MM.1S (cell line): Measurements from ENCODE around the gene ADARB2.

Experiments
- EZH2 ChIP-seq: fragments of 300-600 bp; sonication (generic); optimal IDR thresholded peaks from 2 replicates; pipeline ENCODE3; 2017; ENCODE audit warnings: low read depth, mild to moderate bottlenecking, antibody characterized with exemption, low read length, mixed read lengths
- EZH2phosphoT487 ChIP-seq: fragments of 300-600 bp; sonication (generic); IDR thresholded peaks from 2 replicates; pipeline ENCODE4 v1.6.1; 2018; ENCODE audit warnings: antibody characterized with exemption, low read length
- TF ChIP-seq, protein P1 (sequence below): fragments of 300-600 bp; sonication (generic); IDR thresholded peaks from 2 replicates; pipeline ENCODE4 v1.5.1; 2016; ENCODE audit warnings: antibody characterized with exemption, low read length, mixed read lengths

DNA sequence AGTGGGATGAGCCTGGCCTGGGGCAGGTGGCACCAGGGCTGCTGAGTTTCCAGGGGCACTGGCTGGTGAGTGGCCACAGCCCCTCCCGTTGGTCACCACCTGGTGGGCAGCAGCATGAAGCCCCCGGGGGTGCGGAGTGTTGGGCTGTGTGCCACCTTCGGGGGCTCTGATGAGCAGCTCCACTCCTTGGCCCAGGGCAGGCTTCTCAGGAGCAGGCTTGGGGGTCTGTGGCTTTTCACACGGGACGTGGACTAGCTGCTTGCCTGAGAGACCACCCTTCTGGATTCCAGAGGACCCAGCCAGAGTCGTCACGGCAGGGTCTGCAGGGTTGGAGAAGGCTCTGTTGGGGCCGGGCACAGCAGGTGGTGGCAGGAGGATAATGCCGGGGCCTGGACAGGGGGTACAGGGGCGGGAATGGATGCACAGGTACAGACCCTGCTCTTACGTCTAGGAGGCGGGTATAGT, 193.1 kb downstream of the ADARB2 start:
- TF ChIP-seq, protein P1, sequence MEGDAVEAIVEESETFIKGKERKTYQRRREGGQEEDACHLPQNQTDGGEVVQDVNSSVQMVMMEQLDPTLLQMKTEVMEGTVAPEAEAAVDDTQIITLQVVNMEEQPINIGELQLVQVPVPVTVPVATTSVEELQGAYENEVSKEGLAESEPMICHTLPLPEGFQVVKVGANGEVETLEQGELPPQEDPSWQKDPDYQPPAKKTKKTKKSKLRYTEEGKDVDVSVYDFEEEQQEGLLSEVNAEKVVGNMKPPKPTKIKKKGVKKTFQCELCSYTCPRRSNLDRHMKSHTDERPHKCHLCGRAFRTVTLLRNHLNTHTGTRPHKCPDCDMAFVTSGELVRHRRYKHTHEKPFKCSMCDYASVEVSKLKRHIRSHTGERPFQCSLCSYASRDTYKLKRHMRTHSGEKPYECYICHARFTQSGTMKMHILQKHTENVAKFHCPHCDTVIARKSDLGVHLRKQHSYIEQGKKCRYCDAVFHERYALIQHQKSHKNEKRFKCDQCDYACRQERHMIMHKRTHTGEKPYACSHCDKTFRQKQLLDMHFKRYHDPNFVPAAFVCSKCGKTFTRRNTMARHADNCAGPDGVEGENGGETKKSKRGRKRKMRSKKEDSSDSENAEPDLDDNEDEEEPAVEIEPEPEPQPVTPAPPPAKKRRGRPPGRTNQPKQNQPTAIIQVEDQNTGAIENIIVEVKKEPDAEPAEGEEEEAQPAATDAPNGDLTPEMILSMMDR: no peak
- TF ChIP-seq EZH2: no peak
- no peak for TF ChIP-seq EZH2phosphoT487
